Activated T-cell treated with anti-CD3 and anti-CD28 coated beads for 1 hour (primary cell): Measurements from ENCODE around the gene RBM5.

Experiments used
- DNase-seq: peaks from one replicate; pipeline ENCODE4 v3.0.0-alpha.2; 2020; ENCODE audit warnings: low read depth

The RBM5 gene

DNA sequence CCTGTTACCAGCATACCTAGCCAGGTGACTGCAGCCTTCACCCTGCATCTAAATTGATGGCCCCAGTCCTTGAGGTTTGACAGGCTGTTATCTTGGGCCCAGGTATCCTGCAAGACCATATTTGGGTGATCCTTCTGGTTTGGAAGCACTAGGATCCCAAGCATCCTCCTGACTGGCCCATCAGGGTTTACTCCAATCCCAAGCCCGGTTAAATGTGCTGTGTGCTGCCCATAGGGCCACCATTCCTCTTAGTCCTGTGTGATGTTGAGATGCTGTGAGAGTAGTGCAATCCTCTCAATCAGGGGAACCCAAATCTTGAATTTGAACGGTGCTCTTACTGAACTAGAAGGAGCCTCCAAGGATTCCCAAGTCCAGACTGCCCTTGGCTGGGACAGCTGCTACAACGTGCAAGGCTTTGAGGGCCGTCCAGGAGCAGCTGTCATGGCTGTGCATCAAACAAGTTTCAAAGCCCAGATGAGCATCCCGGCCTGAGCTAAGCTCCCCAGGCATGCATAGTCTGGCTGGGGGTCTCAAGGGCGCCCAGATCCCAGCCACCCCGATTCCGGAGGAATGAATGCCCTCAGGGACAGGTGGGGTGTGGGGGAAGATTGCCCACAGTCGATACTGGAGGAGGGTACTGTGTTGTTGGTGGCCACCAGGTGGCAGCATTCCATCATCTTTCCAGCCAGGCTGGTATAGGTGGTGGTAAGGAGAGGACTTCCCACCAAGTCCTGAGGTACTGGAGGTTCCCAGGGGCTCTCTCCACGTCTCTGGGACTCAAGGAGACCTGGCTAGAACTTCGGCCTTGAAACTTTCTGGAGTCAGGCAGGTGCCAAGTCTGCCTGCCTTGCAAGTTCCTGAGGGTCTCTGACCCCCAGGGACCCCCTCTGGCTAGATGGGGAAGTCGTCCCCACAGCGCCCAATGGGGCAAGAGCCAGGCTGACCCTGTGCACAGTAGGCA is 32.6 kb downstream of the RBM5 start:
- peak; percentile 57 for DNase-seq

DNA sequence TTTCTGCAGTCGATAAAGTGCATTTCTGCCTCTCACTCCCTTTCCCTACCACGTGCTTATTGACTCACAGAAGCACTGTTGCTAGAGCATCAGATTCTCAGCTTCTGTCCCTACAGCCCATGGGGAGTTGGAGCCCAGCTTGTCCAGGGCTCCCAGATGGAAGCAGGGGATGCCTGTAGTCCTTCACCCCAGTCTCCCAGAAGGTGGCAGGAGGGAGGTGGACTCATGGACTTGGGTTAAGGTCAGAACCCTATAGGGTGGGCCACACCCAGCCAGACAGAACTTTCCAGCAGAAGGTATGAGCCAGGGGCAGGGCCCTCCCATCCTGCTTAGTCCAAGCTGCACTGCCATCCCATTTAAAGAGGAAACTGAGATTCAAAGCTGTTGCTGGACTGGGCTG is 33.4 kb downstream of the RBM5 start:
- DNase-seq: no peak

DNA sequence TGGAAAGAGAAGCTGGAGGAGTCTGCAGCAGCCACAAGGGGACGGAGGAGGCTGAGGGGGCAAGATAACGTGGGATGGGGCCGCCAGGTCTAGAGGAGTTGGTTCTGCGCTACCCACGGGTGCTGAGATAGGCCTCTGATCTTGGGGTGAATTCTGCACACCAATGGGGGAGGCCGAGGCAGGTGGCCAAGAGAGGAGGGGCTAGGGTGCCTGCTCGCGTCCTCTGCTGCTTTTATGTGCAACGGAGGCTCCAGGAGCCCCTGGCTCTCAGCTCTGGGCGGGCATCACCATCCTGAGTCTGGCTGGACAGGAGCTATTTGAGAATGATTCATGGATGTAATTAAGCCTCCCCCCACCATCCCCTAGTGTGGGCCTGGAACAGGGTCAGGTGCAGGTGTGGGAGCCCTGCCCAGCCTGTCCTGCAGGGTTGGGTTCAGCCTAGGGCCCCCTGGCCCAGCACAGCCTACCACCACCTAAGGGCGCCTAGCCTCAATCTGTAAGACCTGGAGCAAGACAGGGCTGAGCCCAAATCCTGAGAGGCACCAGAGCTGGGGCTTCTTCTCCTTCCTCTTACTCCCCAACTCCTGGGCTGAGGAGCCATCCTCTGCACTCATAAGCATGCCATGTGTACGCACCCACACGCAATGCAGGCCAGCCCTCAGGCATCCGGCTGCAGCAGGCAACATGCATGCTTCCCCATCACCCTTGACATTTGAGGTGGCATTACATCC is 34.1 kb downstream of the RBM5 start:
- no peak for DNase-seq

DNA sequence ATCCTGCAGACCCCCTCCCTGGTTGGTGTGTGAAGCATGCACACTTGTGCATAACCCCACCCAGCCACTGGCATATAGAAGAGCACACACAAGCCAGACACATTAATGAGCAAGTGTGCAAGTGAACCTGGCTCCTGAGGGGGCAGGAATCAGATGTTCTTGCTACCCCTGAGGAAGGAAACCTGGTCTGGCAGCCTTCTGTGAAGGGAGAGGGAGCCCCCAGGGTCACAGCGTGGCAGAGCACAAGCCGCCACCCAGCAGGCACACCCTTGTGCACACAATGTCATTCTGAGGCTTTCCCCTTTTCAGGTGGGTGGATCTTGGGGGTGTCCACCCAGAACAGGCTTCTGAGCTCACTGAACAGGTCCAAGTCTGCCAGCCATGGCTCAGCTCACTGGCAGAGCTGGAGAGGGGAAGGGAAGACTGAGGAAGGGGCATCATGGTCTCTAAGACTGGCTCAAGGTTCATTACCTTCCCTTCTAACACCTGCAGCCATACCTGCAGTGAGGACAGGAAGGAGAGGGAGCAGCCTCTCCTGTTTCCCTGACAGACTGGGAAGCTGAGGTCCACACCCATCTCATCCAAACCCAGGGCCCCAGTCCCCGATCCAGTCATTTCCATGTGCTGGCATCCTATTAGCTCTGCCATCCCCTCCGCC is 34.8 kb downstream of the RBM5 start:
- DNase-seq: no peak

DNA sequence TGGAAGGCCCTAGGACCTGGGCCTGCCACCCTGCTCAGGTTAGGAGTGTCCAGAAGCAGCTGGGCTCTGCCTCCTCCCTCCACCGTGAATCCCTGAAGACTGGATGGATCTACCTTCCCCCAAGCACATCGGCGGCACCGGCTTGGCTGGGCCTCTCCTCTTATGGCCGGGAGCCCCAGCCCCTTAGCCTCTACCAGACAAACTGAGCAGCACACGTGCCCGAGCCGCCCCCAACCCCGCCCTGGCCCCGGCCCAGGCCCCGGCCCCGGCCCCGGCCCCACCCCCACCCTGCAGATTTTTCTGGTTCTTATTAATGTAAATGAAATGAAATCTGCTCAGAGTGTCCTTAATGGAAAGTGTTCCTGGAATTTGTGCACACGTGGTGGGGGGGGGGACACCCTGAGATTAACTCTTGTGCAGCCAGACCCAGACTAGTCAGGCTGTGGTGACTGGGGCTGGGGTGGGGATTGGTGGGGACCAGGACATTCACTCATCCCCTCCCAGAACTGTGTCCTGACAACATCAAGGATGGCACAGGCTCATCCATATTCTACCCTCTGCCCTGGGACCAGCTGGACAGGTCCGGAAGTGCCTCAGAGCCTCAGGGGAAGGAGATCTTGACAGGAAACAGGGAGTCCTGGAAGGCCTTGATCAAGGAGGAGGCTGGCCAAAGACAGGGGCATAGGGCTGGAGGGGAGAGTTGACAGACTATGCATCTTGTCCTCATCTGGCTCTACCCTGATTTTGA is 35.5 kb downstream of the RBM5 start:
- DNase-seq: no peak

DNA sequence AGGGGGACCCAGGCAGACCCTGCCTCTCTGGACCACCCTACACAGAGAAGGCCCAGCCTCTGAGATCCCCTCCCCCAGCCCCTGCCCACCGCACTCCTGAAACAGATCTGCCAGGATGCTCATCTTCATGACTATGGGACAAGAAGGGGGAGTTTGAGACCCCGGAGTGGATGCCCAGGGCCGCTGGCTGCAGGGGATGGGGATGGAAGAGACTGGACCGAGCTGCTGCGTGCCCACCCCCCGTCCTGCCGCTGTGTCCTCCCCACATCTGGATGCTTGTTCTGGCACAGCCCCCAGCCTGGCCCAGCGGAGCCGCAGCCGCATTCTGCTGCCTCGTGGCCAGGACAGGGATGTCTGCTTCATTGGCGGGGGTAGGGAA is 36.1 kb downstream of the RBM5 start:
- DNase-seq: no peak

DNA sequence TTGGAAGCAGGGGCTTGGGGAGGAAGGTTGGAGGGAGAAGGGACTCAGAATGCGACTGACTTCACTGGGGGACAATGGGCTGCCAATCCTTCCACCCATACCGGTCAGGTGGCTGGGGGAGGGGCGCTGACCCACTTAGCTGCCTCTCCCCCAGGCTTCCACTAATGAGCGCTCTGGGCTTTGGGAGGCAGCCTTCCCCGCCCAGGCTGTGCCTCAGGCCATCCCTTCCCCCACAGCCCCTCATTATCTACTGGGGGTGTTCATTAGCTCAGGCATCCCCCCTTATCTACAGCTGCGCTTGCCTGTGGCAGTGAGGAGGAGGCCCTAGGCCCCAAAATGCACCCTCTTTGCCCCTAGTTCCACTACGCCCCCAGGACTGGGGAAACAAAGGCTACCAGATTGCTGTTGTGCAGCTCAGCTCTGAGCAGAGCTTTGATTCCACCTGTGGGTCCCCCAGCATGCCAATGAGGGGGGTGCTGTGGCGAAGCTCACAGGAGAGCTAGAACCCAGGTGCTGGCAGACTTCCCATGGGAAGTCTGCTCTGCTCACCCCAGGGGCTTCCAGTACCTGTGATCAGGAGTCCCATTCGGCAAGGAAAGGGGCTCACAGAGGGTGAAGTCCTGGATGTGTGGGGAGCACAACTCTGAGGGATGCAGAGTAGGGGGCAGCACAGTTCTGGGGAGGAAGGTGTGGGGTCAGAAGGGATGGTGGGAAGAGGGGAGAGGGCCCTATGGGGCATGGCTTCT is 37.0 kb downstream of the RBM5 start:
- DNase-seq: no peak

DNA sequence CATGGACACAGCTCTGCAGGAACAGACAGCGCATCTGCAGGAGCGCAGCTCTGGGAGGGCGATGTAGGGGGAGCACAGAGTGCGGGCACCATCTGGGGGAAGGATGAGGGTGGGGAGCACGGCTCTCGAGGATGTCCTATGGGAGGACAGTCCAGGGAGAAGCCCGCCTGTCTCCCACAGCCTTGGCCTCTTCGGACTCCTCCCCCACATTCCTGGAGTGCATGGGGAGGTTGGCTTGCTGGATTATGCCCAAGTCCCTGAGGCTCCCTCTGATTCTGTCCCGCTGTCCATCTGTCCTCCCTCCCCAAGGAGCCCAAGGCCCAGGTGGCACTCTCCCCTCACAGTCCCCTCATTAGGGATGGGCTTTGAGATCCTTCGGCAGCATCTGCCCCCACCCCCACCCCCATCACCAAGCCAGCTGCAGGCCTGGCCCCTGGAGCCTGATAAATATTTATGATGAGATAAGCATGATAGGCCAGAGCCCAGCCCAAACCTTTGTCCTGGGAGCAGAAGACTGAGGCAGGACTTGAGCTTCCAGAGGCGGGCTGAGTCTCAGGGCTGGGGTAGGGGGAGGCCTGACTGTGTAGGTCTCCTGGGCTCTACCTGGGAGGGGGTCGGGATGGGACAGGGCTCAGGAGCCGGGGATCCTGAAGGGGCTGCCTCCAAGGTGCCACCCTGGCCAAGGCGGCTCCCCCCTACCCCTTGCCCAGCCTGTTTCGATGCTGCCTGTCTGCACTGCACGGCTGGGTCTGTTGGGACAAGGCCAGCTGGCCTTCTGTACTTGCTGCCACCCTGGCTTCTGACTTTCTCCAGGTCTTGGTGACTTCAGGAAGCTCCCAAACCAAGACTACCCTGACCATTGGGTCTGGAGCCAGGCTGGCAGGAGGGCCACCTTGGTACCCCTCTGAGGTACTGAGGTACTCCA is 37.8 kb downstream of the RBM5 start:
- no peak for DNase-seq

DNA sequence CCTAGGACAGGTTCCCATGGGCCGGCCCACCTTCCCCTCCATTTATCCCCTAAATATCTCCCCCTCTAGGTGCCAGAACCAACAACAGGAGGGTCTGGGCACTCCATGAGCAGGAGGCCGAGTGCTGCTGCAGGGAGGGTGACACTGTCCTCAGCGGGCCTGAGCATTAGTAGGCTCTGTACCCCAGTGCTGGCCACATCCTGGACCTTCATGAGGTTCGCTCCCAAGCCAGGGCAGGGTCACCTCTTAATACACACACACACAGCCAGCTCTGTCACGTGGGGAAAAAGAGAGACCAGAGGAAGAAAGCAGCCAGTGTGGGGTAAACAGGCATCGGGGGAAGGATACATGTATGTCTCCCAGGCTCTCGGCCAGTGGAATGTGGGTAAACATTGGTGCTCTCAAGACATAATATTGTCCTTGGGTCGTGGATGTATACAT is 38.6 kb downstream of the RBM5 start:
- DNase-seq: no peak

DNA sequence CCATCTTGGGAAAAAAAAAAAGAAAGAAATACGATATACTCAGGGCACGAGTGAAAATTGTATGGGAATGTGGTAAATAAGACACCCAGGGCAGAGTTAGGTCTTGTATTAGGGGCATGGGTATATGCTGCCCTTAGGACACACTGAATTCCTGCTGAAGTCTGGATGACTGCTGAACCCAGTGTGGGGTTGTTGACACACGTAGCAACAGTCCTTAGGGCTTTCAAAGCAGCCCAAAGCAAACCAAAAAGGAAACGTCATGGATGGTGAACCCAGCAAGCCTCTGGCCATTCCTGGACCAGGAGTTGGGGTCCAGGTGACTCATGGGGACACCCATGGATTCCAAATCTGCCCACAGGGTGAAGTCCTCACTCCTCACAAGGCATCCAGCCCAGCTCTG is 39.3 kb downstream of the RBM5 start:
- no peak for DNase-seq

DNA sequence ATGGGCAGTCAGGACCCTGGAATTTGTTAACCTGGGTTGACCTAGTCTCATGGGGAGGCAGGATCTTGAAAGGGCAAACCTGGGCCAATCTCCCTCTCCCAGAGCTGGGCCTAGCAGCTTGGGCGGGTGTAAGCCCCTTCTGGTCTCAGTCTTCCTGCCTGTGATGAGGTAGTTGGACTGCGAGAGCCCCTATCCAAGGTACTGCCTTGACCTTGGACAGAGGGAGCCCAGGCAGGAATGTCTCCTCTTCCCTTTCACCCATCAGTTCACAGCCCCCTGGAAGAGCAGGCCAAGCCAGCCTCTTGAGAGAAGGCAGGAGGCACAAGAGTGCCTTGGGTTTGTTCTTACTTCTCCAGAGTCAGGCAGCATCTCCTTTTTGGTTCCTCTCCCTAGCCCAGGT is 41.7 kb downstream of the RBM5 start:
- DNase-seq: no peak

DNA sequence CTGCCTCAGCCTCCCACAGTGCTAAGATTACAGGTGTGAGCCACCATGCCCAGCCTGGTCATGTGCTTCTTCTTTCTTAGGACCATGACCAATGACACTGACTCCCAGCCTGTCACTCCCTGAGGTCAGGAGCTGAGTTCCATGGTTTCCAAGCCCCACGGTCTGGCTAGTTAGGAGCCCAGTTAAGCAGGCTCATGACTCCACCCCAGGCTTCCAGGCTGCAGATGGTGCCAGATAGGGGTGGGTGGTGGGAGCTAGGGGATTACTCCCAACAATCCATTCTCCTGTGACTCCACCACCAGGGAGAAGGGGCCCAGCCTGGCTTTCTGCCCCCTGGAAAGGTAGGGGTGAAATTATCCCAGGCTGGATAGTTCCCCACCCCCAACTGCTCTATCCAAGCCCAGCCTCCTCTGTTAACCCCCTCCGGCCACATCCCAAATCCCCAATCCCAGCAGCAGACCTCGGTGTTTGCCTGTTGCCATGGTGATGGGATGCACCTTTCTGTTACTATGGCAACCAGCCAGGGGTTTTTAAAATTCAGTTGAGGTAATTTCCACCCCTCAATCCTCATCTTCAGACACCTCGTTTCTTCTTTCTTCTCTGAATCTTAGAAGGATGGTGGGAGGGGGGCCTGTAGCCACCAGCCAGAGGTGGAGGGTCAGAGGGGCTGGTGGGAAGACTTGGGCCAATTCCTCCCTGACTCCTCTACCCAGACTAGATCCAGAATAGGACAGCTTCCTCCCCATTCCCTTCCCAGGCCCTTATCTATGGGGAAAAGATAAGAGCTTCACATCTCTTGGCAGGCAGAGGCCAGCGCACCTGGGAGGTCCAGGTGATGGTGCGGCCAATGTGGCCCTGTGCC is 43.9 kb downstream of the RBM5 start:
- no peak for DNase-seq

DNA sequence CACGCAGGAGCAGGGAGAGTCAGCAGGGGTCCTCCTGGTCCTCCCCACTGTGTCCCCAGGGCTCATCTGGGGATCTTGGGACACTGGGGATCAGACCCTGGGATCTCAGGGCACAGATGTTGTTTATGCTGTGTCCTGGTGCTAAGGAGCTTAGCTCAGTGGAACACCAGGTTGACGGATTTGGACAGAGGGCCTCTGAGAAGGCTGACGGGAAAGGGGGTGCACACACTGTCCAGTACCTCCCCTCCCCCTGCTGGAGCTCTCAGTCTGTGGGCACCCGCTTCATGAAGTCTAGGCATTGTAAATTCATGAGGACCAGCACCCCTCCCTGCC is 44.5 kb downstream of the RBM5 start:
- no peak for DNase-seq

DNA sequence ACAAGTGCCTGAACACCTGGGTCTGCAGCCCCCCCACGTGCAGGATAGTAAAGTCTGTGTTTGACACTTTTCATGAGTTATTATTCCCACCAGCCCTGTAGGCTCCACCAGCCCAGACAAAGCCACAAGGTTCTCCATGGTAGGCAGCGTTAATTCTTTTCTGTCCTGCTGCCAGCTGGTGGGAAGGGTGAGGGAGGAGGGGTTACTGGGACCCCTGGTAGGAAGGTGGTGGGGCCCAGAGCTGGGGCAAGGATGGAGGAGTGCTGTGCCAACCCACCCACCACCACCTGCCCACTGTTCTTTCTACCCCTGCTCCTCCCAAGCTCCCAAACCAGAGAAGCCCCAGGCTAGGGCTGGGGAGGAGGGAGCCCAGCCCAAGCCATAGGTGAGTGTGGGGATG is 45.6 kb downstream of the RBM5 start:
- DNase-seq: no peak

DNA sequence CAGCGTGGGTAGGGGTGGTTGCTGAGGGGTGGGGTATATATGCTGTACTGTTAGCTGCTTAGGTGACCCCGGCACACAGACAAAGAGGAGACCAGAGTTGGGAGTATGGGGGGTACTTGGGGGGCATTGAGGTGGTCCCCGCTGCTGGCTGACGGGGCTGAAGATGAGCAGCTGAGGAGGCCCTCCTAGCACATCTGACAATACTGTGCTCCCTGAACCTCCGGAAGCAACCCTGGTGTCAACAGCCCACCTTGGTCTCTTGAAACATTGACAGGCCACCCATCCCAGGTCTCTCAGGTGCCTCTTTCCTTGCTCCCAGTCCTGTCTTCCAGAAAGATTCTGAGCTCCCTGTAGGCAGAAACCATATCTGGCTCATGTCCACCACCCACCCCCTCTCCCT is 47.2 kb downstream of the RBM5 start:
- no peak for DNase-seq

DNA sequence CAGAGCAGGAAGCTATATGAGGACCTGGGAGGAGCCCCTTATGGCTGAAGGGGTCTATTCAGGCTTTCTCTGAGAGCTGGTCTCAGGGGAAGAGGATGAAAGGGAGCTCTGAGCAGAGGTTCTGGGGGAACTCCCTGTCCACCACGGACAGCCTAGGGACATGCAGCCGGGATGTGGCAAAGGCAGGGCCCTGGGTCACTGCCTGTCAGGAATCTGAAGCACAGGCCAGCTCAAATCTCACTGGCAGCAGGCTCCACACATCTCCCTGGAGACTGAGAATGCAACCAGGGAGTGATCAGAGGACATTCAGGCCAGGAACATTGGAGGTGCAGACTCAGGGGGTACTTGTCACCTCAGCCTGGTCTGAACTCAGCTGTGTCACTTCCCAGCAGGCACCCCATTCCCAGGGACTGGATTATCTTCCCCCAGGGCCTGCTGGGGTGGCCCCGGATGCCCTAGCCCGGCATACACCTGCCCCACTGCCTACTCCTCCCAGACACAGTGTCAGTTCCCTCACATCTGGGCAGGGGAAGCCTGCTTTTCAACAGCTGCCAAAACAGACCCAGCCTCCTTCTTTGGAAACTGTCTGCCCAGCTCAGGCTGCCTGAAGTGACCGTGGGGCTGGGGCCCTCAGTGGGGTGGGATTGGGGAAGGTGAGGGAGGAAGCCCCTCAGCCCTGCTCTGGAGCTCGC is 48.1 kb downstream of the RBM5 start:
- DNase-seq: no peak

DNA sequence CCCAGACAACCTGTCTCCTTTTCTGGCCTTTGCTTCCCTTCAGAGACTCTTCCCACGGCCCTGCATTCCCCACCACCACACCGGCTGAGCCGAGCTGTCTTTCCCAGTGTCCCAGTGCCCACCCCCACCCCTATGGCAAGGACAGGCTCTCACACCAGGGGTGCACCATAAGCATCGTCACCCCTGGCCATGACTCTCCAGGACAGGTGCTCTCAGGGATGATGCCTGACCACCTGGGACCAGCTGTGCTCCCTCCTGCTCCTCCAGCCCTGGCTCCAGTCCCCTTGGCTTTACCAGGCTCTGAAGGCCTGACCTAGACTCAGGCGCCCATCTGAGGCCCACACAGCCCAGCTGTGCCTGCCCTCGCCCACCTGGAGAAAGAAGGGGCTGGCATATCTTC is 48.8 kb downstream of the RBM5 start:
- DNase-seq: no peak

DNA sequence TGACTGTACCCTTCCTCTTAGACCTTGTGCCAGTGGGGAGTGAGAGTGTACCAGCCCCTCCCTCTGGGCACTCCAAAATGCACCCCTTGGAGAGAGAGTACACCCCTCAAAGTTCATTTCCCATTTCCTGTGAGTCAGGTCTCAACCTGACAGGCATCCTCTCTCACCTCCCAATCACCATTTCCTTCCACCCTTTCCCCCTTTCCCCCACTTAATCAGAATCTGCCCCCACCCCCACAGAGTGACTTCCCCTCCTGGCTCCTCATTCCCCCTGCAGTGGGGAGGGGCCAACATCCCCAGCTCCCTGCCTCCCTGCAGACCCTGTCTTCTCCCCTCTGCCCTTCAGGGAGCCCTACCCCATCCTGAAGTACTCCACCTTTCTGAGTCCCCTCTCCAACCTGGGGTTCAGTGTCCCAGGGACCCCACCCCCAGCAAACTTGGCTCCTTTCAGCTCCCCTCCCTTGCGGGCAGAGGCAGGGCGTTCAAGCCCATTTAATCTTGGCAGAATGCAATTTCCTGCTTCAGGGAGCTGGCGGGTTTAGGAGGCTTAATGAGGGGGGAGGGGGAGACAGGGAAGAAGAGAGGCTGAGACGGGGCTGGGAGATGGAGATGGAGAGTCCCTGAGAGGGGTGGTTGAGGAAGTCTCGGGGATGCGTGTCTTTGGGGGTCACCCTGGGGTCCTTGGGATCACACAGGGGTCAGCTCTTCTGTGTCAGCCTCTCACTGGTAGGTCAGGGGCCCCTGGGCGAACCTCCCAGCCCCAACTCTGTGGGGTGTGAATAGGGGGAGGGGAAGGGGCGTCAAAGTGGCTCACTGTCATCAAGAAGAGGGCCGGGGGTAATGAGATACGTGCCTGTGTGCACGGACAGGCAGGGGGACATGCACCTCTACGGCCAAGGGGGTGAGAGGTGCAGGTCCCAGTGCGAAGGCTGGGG is 49.8 kb downstream of the RBM5 start:
- DNase-seq: no peak
